RWPE2 (cell line): ENCODE data around the gene KLHL2.
"Not testable (repeated sequence)": the region's sequence is repeated elsewhere in the genome, so short reads cannot be mapped to it uniquely, and the experiment has no call there.

Experiments used
- ATAC-seq: fragments of 200-7000 bp; cut with Tn5 transposase; 3 replicates; pipeline ENCODE4 v1.9.1; 2021; ENCODE audit warnings: low read depth
- DNase-seq: peaks from one replicate; pipeline ENCODE4 v3.0.0-alpha.2; 2020; ENCODE audit warnings: low spot score
- H3K27ac ChIP-seq: fragments of 450-650 bp; 2 replicates; pipeline ENCODE4 v1.5.1; 2017; ENCODE audit warnings: mild to moderate bottlenecking; ENCODE audit not compliant: poor library complexity, severe bottlenecking
- H3K27me3 ChIP-seq: fragments of 250-450 bp; sonication (Bioruptor Pico); 2 replicates; pipeline ENCODE4 v1.5.1; 2021; ENCODE audit warnings: mild to moderate bottlenecking, moderate library complexity; ENCODE audit not compliant: insufficient read depth, poor library complexity, severe bottlenecking
- H3K36me3 ChIP-seq: fragments of 250-450 bp; sonication (Bioruptor Pico); 2 replicates; pipeline ENCODE4 v1.5.1; 2020; ENCODE audit warnings: low read depth, mild to moderate bottlenecking, moderate library complexity
- H3K4me1 ChIP-seq: fragments of 250-450 bp; sonication (Bioruptor Pico); 2 replicates; pipeline ENCODE4 v1.5.1; 2021; ENCODE audit warnings: mild to moderate bottlenecking, moderate library complexity; ENCODE audit not compliant: insufficient read depth, poor library complexity, severe bottlenecking
- H3K4me3 ChIP-seq: fragments of 250-450 bp; sonication (Bioruptor Pico); 2 replicates; pipeline ENCODE4 v1.5.1; 2021; ENCODE audit warnings: mild to moderate bottlenecking, moderate library complexity; ENCODE audit not compliant: severe bottlenecking
- H3K9me3 ChIP-seq: fragments of 250-450 bp; sonication (Bioruptor Pico); 2 replicates; pipeline ENCODE4 v1.5.1; 2021; ENCODE audit warnings: mild to moderate bottlenecking, moderate library complexity; ENCODE audit not compliant: severe bottlenecking
- CTCF ChIP-seq: fragments of 450-650 bp; IDR thresholded peaks from one replicate; pipeline ENCODE4 v1.5.1; 2017; ENCODE audit warnings: mild to moderate bottlenecking, moderate library complexity; ENCODE audit not compliant: poor library complexity, severe bottlenecking

The KLHL2 gene

GRCh38 chr4:165213991-165214709 lies 6.8 kb downstream of the KLHL2 start:
- not testable (repeated sequence) for H3K9me3 ChIP-seq, ATAC-seq, DNase-seq, H3K27me3 ChIP-seq, H3K36me3 ChIP-seq, H3K4me3 ChIP-seq
- H3K27ac ChIP-seq: peak overlapping the region; percentile 59
- peaks cover 62% of the 10 kb centered on the region for H3K4me1 ChIP-seq

GRCh38 chr4:165215034-165215751 lies 7.8 kb downstream of the KLHL2 start:
- DNase-seq, H3K36me3 ChIP-seq, H3K4me3 ChIP-seq, H3K27me3 ChIP-seq, H3K9me3 ChIP-seq: not testable (repeated sequence)
- peaks cover 52% of the 10 kb centered on the region for H3K4me1 ChIP-seq
- ATAC-seq: peak; percentile 67
- peak overlapping the region; percentile 59 for H3K27ac ChIP-seq

GRCh38 chr4:165215761-165216487 lies 8.6 kb downstream of the KLHL2 start:
- ATAC-seq: peak; percentile 53
- not testable (repeated sequence) for H3K9me3 ChIP-seq, H3K27me3 ChIP-seq, H3K36me3 ChIP-seq, H3K4me3 ChIP-seq, DNase-seq
- Histone ChIP-seq H3K4me1 (peaks cover 49% of the 10 kb centered on the region), H3K27ac (peak overlapping the region; percentile 59)

GRCh38 chr4:165217325-165217724 lies 10.0 kb downstream of the KLHL2 start:
- Histone ChIP-seq H3K27ac (no peak overlapping the region), H3K4me1 (peaks cover 50% of the 10 kb centered on the region), H3K4me3 (no peak overlapping the region), H3K36me3 (no peaks in the 10 kb centered on the region; the same call in 1 of the 2 replicates), H3K9me3 (no peaks in the 10 kb centered on the region), H3K27me3 (no peaks in the 10 kb centered on the region)
- no peak for TF ChIP-seq CTCF
- DNase-seq (no peak), ATAC-seq (no peak)

- ATAC-seq, H3K4me3 ChIP-seq, H3K27me3 ChIP-seq, H3K9me3 ChIP-seq, DNase-seq: not testable (repeated sequence)
- H3K36me3 ChIP-seq: peaks cover 15% of the 10 kb centered on the region
- peak overlapping the region; percentile 99 for H3K27ac ChIP-seq
- peaks cover 44% of the 10 kb centered on the region for H3K4me1 ChIP-seq
Observed at GRCh38 chr4:165221306-165221705, 13.9 kb downstream of the KLHL2 start.

- not testable (repeated sequence) for H3K9me3 ChIP-seq, H3K4me3 ChIP-seq, DNase-seq, H3K27me3 ChIP-seq
- peak overlapping the region; percentile 99 for H3K27ac ChIP-seq
- H3K36me3 ChIP-seq: peaks cover 18% of the 10 kb centered on the region
- H3K4me1 ChIP-seq: peaks cover 37% of the 10 kb centered on the region
- peak; percentile 92 for ATAC-seq
Observed at GRCh38 chr4:165221993-165222650, 14.8 kb downstream of the KLHL2 start.

- Histone ChIP-seq H3K36me3 (peaks cover 18% of the 10 kb centered on the region), H3K27me3 (no peaks in the 10 kb centered on the region), H3K27ac (peak overlapping the region; percentile 99), H3K4me1 (peaks cover 37% of the 10 kb centered on the region), H3K4me3 (no peak overlapping the region), H3K9me3 (no peaks in the 10 kb centered on the region)
- DNase-seq (no peak), ATAC-seq (peak; percentile 62)
- TF ChIP-seq CTCF: no peak
Observed at GRCh38 chr4:165222651-165222994, 15.3 kb downstream of the KLHL2 start.

GRCh38 chr4:165227401-165227800 lies 20.0 kb downstream of the KLHL2 start:
- not testable (repeated sequence) for H3K9me3 ChIP-seq, H3K27ac ChIP-seq, H3K4me3 ChIP-seq, DNase-seq, ATAC-seq, H3K27me3 ChIP-seq
- peaks cover 34% of the 10 kb centered on the region for H3K36me3 ChIP-seq
- peaks cover 21% of the 10 kb centered on the region for H3K4me1 ChIP-seq
